DOHH2 (cell line): ENCODE data around the gene SMR3B.

Experiments used
- EZH2phosphoT487 ChIP-seq: fragments of 200-600 bp; sonication (generic); IDR thresholded peaks from 2 replicates; pipeline ENCODE4 v1.6.1; 2017; ENCODE audit warnings: borderline replicate concordance, mild to moderate bottlenecking, antibody characterized with exemption, low read length, moderate library complexity, mixed read lengths
- TF ChIP-seq, protein P1 (sequence below): fragments of 200-600 bp; sonication (generic); IDR thresholded peaks from one replicate; pipeline ENCODE4 v1.5.1; 2014; ENCODE audit warnings: antibody characterized with exemption, mild to moderate bottlenecking, low read depth, low read length; ENCODE audit not compliant: poor library complexity, severe bottlenecking

- TF ChIP-seq, protein P1, sequence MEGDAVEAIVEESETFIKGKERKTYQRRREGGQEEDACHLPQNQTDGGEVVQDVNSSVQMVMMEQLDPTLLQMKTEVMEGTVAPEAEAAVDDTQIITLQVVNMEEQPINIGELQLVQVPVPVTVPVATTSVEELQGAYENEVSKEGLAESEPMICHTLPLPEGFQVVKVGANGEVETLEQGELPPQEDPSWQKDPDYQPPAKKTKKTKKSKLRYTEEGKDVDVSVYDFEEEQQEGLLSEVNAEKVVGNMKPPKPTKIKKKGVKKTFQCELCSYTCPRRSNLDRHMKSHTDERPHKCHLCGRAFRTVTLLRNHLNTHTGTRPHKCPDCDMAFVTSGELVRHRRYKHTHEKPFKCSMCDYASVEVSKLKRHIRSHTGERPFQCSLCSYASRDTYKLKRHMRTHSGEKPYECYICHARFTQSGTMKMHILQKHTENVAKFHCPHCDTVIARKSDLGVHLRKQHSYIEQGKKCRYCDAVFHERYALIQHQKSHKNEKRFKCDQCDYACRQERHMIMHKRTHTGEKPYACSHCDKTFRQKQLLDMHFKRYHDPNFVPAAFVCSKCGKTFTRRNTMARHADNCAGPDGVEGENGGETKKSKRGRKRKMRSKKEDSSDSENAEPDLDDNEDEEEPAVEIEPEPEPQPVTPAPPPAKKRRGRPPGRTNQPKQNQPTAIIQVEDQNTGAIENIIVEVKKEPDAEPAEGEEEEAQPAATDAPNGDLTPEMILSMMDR = no peak
- TF ChIP-seq EZH2phosphoT487 = no peak
Measured at GRCh38 chr4:70426789-70427188, 43.9 kb downstream of the SMR3B start.
